ENCODE results near the gene GLP1R.

- no peak for TF ChIP-seq CTCF (IDR thresholded peaks at IDR 0.05)
- no peak for TF ChIP-seq POLR2A (IDR thresholded peaks at IDR 0.05; ENCODE audit: low read depth)
- TF ChIP-seq EP300 (IDR thresholded peaks at IDR 0.05): no peak
- no peak for TF ChIP-seq POLR2AphosphoS5 (IDR thresholded peaks at IDR 0.05)
Observed at GRCh38 chr6:39062014-39062740, 13.6 kb downstream of the GLP1R start.

Measured in esophagus muscularis mucosa (tissue), 4 donors.